Common myeloid progenitor, CD34-positive (primary cell): ENCODE data around the gene ANKS4B.

Experiments
- CTCF ChIA-PET: fragments of 350-600 bp; sonication (Branson Sonifier 250); formaldehyde crosslinking; loops from one replicate; lab custom pipeline; 2021; ENCODE audit warnings: antibody characterized with exemption; lab: Charles Lee
- POLR2A ChIA-PET: fragments of 350-600 bp; sonication (Branson Sonifier 250); formaldehyde crosslinking; loops from one replicate; lab custom pipeline; 2021; ENCODE audit warnings: antibody characterized with exemption; lab: Charles Lee
- DNase-seq, 3 donors: peaks; one replicate each; pipeline versions ENCODE4 v3.0.0 to v3.0.0-alpha.2; 2013
- H3K27ac ChIP-seq, 2 experiments: 1 replicate in 1 of 2; 2 replicates in 1 of 2; pipeline ENCODE4 v1.7.0; 2013; ENCODE audit warnings: inconsistent platforms in 2 of 2, low read length in 2 of 2, mild to moderate bottlenecking in 2 of 2, low read depth in 1 of 2, moderate library complexity in 1 of 2; ENCODE audit not compliant: severe bottlenecking in 2 of 2, insufficient read depth in 1 of 2, poor library complexity in 1 of 2
- H3K27me3 ChIP-seq, 5 experiments: replicated peaks in 2 of 5; 1 replicate in 3 of 5; 2 replicates in 2 of 5; pipeline versions ENCODE4 v1.6.1 to v1.7.0; 2013; ENCODE audit warnings: low read length in 4 of 5, mild to moderate bottlenecking in 2 of 5, moderate library complexity in 2 of 5, inconsistent platforms in 1 of 5; ENCODE audit not compliant: insufficient read depth in 5 of 5, control insufficient read depth in 4 of 5
- H3K36me3 ChIP-seq, 4 experiments: 1 replicate in 2 of 4; 2 replicates in 2 of 4; pipeline versions ENCODE4 v1.6.1 to v1.7.0; 2013; ENCODE audit warnings: low read length in 3 of 4, control low read depth in 1 of 4, mild to moderate bottlenecking in 1 of 4; ENCODE audit not compliant: control insufficient read depth in 4 of 4, insufficient read depth in 4 of 4
- H3K4me1 ChIP-seq, 4 experiments: 1 replicate in 3 of 4; 2 replicates in 1 of 4; pipeline versions ENCODE4 v1.6.1 to v1.7.1; 2013; ENCODE audit warnings: low read length in 3 of 4, mild to moderate bottlenecking in 3 of 4, control low read depth in 1 of 4, inconsistent platforms in 1 of 4, moderate library complexity in 1 of 4; ENCODE audit not compliant: control insufficient read depth in 4 of 4, insufficient read depth in 4 of 4; ENCODE audit errors: control extremely low read depth in 1 of 4
- H3K4me3 ChIP-seq, 7 experiments: 1 replicate in 4 of 7; 2 replicates in 3 of 7; pipeline versions ENCODE4 v1.5.1 to v1.7.0; 2013; ENCODE audit warnings: mild to moderate bottlenecking in 7 of 7, low read length in 6 of 7, moderate library complexity in 6 of 7, inconsistent platforms in 2 of 7, low read depth in 2 of 7, control low read depth in 1 of 7; ENCODE audit not compliant: insufficient read depth in 4 of 7, control insufficient read depth in 1 of 7; ENCODE audit errors: extremely low read depth in 1 of 7
- H3K9me3 ChIP-seq, 5 experiments: 1 replicate in 4 of 5; 2 replicates in 1 of 5; pipeline versions ENCODE4 v1.6.1 to v1.7.1; 2013; ENCODE audit warnings: low read length in 4 of 5, mild to moderate bottlenecking in 2 of 5, inconsistent platforms in 1 of 5, low read depth in 1 of 5, moderate library complexity in 1 of 5; ENCODE audit not compliant: control insufficient read depth in 4 of 5, insufficient read depth in 2 of 5; ENCODE audit errors: control extremely low read depth in 1 of 5
- WGBS: methylation state at CpG from one replicate; pipeline ENCODE4 v1.1.5; 2013; ENCODE audit not compliant: insufficient coverage; 5-methylcytosine and 5-hydroxymethylcytosine counted together

ANKS4B gene

GRCh38 chr16:21260870-21261791 lies 27.6 kb downstream of the ANKS4B start:
- peaks cover 0 to 15% (median 0%) of the 10 kb centered on the region in 5 experiments for H3K27me3 ChIP-seq
- peak; percentile 73 to 87 (median 75) for DNase-seq
- 81% methylated on average over 8 of the region's 9 CpGs for WGBS
- ChIA-PET POLR2A (no interaction called here), CTCF (interaction anchor here (0.9 to 2.1 kb wide), 3 partner anchors 14 to 21 kb away, joined by 4 to 7 read pairs (median 5); no protein-coding TSS in a partner anchor)
- H3K4me3 ChIP-seq: no peak overlapping the region
- H3K4me1 ChIP-seq: peaks cover 0 to 3% (median 0%) of the 10 kb centered on the region in 4 experiments
- H3K36me3 ChIP-seq: no peaks in the 10 kb centered on the region
- H3K9me3 ChIP-seq: no peaks in the 10 kb centered on the region
- H3K27ac ChIP-seq: no peak overlapping the region

GRCh38 chr16:21262779-21263639 lies 29.5 kb downstream of the ANKS4B start:
- ChIA-PET POLR2A (no interaction called here), CTCF (no interaction called here)
- Histone ChIP-seq H3K4me1 (peaks cover 0 to 3% (median 0%) of the 10 kb centered on the region in 4 experiments), H3K4me3 (no peak overlapping the region), H3K27me3 (peaks cover 0 to 9% (median 0%) of the 10 kb centered on the region in 5 experiments), H3K36me3 (no peaks in the 10 kb centered on the region), H3K27ac (no peak overlapping the region), H3K9me3 (no peaks in the 10 kb centered on the region)
- WGBS: 98% methylated on average over 8 of the region's 12 CpGs
- DNase-seq: no peak

GRCh38 chr16:21263640-21264570 lies 30.4 kb downstream of the ANKS4B start:
- Histone ChIP-seq H3K27ac (no peak overlapping the region), H3K4me3 (no peak overlapping the region), H3K36me3 (no peaks in the 10 kb centered on the region), H3K27me3 (peaks cover 0 to 7% (median 0%) of the 10 kb centered on the region in 5 experiments), H3K4me1 (peaks cover 0 to 3% (median 0%) of the 10 kb centered on the region in 4 experiments), H3K9me3 (no peaks in the 10 kb centered on the region)
- DNase-seq: peak in 2 of 3 donors; percentile 18 to 43
- ChIA-PET CTCF (interaction anchor here (2.0 kb wide), 1 partner anchor 12 kb away, joined by 5 read pairs; no protein-coding TSS in a partner anchor), POLR2A (no interaction called here)
- 74% methylated on average over 6 of the region's 14 CpGs for WGBS

GRCh38 chr16:21264571-21265036 lies 31.1 kb downstream of the ANKS4B start:
- POLR2A ChIA-PET: no interaction called here
- Histone ChIP-seq H3K27ac (no peak overlapping the region), H3K27me3 (peaks cover 0 to 6% (median 0%) of the 10 kb centered on the region in 5 experiments), H3K4me1 (peaks cover 0 to 3% (median 0%) of the 10 kb centered on the region in 4 experiments), H3K4me3 (no peak overlapping the region), H3K36me3 (no peaks in the 10 kb centered on the region), H3K9me3 (no peaks in the 10 kb centered on the region)
- no peak for DNase-seq
- CTCF ChIA-PET: interaction anchor here (1.7 to 2.0 kb wide), 2 partner anchors 11 to 12 kb away, joined by 5 read pairs; no protein-coding TSS in a partner anchor
- 100% methylated on average over 3 of the region's 4 CpGs for WGBS

- H3K4me1 ChIP-seq: peaks cover 0 to 3% (median 0%) of the 10 kb centered on the region in 4 experiments
- H3K27ac ChIP-seq: no peak overlapping the region
- no peak overlapping the region for H3K4me3 ChIP-seq
- DNase-seq: no peak
- POLR2A ChIA-PET: no interaction called here
- H3K9me3 ChIP-seq: no peaks in the 10 kb centered on the region
- CTCF ChIA-PET: interaction anchor here (1.7 to 2.0 kb wide), 2 partner anchors 10 to 12 kb away, joined by 5 read pairs; no protein-coding TSS in a partner anchor
- H3K27me3 ChIP-seq: peaks cover 0 to 5% (median 0%) of the 10 kb centered on the region in 5 experiments
- WGBS: 97% methylated on average over 8 of the region's 9 CpGs
- H3K36me3 ChIP-seq: no peaks in the 10 kb centered on the region
Measured at GRCh38 chr16:21265104-21265837, 31.8 kb downstream of the ANKS4B start.
